Calu3 (cell line): ENCODE results near the gene PATZ1. TPM values are rescaled to one million over a fixed set of nuclear protein-coding genes. Genes with fewer than 3 reads are reported as not detected.

ENCODE experiments used
- BruUV-seq: library from RNA; stranded (reverse); fragments of 400-500 nt; replicated peaks from 2 replicates; lab custom pipeline; 2021; lab: Mats Ljungman, UMichigan
- CTCF ChIA-PET: fragments of 300-600 bp; sonication (Branson Sonifier 250); formaldehyde crosslinking; loops from one replicate; lab custom pipeline; 2022; ENCODE audit warnings: antibody characterized with exemption; lab: Charles Lee
- DNase-seq: peaks from one replicate; pipeline ENCODE4 v3.0.0; 2022
- H3K27ac Mint-ChIP-seq: one replicate; pipeline ENCODE4 v1.8.0; 2022; ENCODE audit warnings: mixed read lengths; ENCODE audit not compliant: unreplicated experiment
- H3K27me3 Mint-ChIP-seq: one replicate; pipeline ENCODE4 v1.8.0; 2022; ENCODE audit warnings: mixed read lengths; ENCODE audit not compliant: unreplicated experiment
- H3K36me3 Mint-ChIP-seq: one replicate; pipeline ENCODE4 v1.8.0; 2022; ENCODE audit warnings: mild to moderate bottlenecking, moderate library complexity, mixed read lengths; ENCODE audit not compliant: insufficient read depth, unreplicated experiment
- H3K4me1 Mint-ChIP-seq: one replicate; pipeline ENCODE4 v1.8.0; 2022; ENCODE audit warnings: mild to moderate bottlenecking, low read depth, mixed read lengths; ENCODE audit not compliant: unreplicated experiment
- H3K4me3 Mint-ChIP-seq: one replicate; pipeline ENCODE4 v1.8.0; 2022; ENCODE audit warnings: mild to moderate bottlenecking, low read depth, moderate library complexity, mixed read lengths; ENCODE audit not compliant: unreplicated experiment
- H3K9me3 Mint-ChIP-seq: one replicate; pipeline ENCODE4 v1.8.0; 2022; ENCODE audit warnings: low read depth, mixed read lengths; ENCODE audit not compliant: unreplicated experiment
- CTCF ChIP-seq: fragments of 200-600 bp; IDR thresholded peaks from one replicate; pipeline ENCODE4 v1.8.0; 2022; ENCODE audit warnings: antibody characterized with exemption; ENCODE audit not compliant: unreplicated experiment
- intact Hi-C: fragments of 100-400 bp; cut with micrococcal nuclease; formaldehyde crosslinking; loops from one replicate; pipeline ENCODE4 v1.10.0; 2022; ENCODE audit not compliant: unreplicated experiment
- total RNA-seq: library from RNA; stranded (reverse); gene quantifications from 2 replicates; pipeline ENCODE4 v1.2.3, GENCODE V29; 2022

The PATZ1 gene
- total RNA-seq, 1 experiment from 2014 or later, result 35.0 TPM

- intact Hi-C loops, result no loop called here
- H3K9me3 Mint-ChIP-seq, result no peaks in the 10 kb centered on the region
- CTCF ChIA-PET, result interaction anchor here (0.6 kb wide), 1 partner anchor 70 kb away, joined by 3 read pairs; no protein-coding TSS in a partner anchor
- H3K4me3 Mint-ChIP-seq, result no peak overlapping the region
- TF ChIP-seq CTCF, result no peak
- peaks cover 67% of the 10 kb centered on the region for H3K4me1 Mint-ChIP-seq
- no peaks in the 10 kb centered on the region for H3K27me3 Mint-ChIP-seq
- DNase-seq, result no peak
- no TSS peak for BruUV-seq
- H3K27ac Mint-ChIP-seq, result no peak overlapping the region
- peaks cover 50% of the 10 kb centered on the region for H3K36me3 Mint-ChIP-seq
These were observed 6.9 kb downstream of the PATZ1 start for GRCh38 chr22:31339148-31339832.

GRCh38 chr22:31337178-31337577 is 9.0 kb downstream of the PATZ1 start:
- H3K27ac Mint-ChIP-seq, result peak overlapping the region; percentile 30

GRCh38 chr22:31334329-31334728 is 11.8 kb downstream of the PATZ1 start:
- H3K4me1 Mint-ChIP-seq, result peaks cover 19% of the 10 kb centered on the region
- intact Hi-C loops, result no loop called here
- no TSS peak for BruUV-seq
- no peak overlapping the region for H3K27ac Mint-ChIP-seq
- CTCF ChIA-PET, result no interaction called here
- TF ChIP-seq CTCF, result no peak
- no peak for DNase-seq
- no peaks in the 10 kb centered on the region for H3K9me3 Mint-ChIP-seq
- no peak overlapping the region for H3K4me3 Mint-ChIP-seq
- H3K36me3 Mint-ChIP-seq, result peaks cover 28% of the 10 kb centered on the region
- no peaks in the 10 kb centered on the region for H3K27me3 Mint-ChIP-seq

More at GRCh38 chr22:31337178-31337577, 9.0 kb downstream of the PATZ1 start:
- H3K4me3 Mint-ChIP-seq, result peak overlapping the region; percentile 22
- H3K36me3 Mint-ChIP-seq, result peaks cover 52% of the 10 kb centered on the region
- no peaks in the 10 kb centered on the region for H3K9me3 Mint-ChIP-seq
- peak; percentile 61 for DNase-seq
- intact Hi-C loops, result no loop called here
- CTCF ChIA-PET, result interaction anchor here (0.7 to 1.4 kb wide), 5 partner anchors 24 to 639 kb away, joined by 3 to 5 read pairs (median 3); no protein-coding TSS in a partner anchor
- no peak for TF ChIP-seq CTCF
- H3K27me3 Mint-ChIP-seq, result no peaks in the 10 kb centered on the region
- no TSS peak for BruUV-seq
- H3K4me1 Mint-ChIP-seq, result peaks cover 46% of the 10 kb centered on the region

GRCh38 chr22:31333641-31334040 is 12.5 kb downstream of the PATZ1 start:
- CTCF ChIA-PET, result no interaction called here
- DNase-seq, result no peak
- no peaks in the 10 kb centered on the region for H3K9me3 Mint-ChIP-seq
- no peak overlapping the region for H3K27ac Mint-ChIP-seq
- no peaks in the 10 kb centered on the region for H3K27me3 Mint-ChIP-seq
- no peak overlapping the region for H3K4me3 Mint-ChIP-seq
- peaks cover 14% of the 10 kb centered on the region for H3K4me1 Mint-ChIP-seq
- TF ChIP-seq CTCF, result no peak
- intact Hi-C loops, result no loop called here
- no TSS peak for BruUV-seq
- H3K36me3 Mint-ChIP-seq, result peaks cover 34% of the 10 kb centered on the region
